Skeletal muscle tissue (tissue), 4 donors: ENCODE data around the gene LZTR1. TPM values are rescaled to one million over a fixed set of nuclear protein-coding genes. Genes with fewer than 3 reads are reported as not detected.
A peak's percentile ranks its signal among the peaks of the same experiment; 100 is the strongest.
"Not testable (repeated sequence)": the region's sequence is repeated elsewhere in the genome, so short reads cannot be mapped to it uniquely, and the experiment has no call there.

Experiments used
- H3K27ac ChIP-seq: one replicate; pipeline ENCODE4 v1.7.0; 2013; ENCODE audit warnings: mild to moderate bottlenecking, low read depth, low read length, inconsistent platforms
- H3K27me3 ChIP-seq, 3 donors: one replicate each; pipeline ENCODE4 v1.7.0; 2013; ENCODE audit warnings: low read length in 3 of 3; ENCODE audit not compliant: control insufficient read depth in 3 of 3, insufficient read depth in 3 of 3
- H3K36me3 ChIP-seq, 3 donors: one replicate each; pipeline ENCODE4 v1.7.0; 2013; ENCODE audit warnings: low read length in 3 of 3; ENCODE audit not compliant: control insufficient read depth in 3 of 3, insufficient read depth in 3 of 3
- H3K4me1 ChIP-seq, 3 donors: one replicate each; pipeline ENCODE4 v1.7.0; 2013; ENCODE audit warnings: low read length in 3 of 3, mild to moderate bottlenecking in 3 of 3; ENCODE audit not compliant: control insufficient read depth in 3 of 3, insufficient read depth in 3 of 3
- H3K4me3 ChIP-seq, 3 donors: one replicate each; pipeline ENCODE4 v1.7.0; 2013; ENCODE audit warnings: low read length in 3 of 3
- H3K9ac ChIP-seq, 3 donors: one replicate each; pipeline ENCODE4 v1.7.0; 2013; ENCODE audit warnings: low read length in 3 of 3, mild to moderate bottlenecking in 3 of 3, moderate library complexity in 2 of 3, low read depth in 1 of 3
- H3K9me3 ChIP-seq, 3 donors: one replicate each; pipeline ENCODE4 v1.7.0; 2013; ENCODE audit warnings: low read length in 3 of 3; ENCODE audit not compliant: control insufficient read depth in 3 of 3
- total RNA-seq: library from RNA; depleted of rRNA; stranded (reverse); fragments of >200 nt; gene quantifications from one replicate; pipeline ENCODE4 v1.2.3, GENCODE V29; 2014
- donor health status: Osteomylitis.

LZTR1 gene
- total RNA-seq, 1 donor from 2014 or later = 32.4 TPM

- H3K4me1 ChIP-seq = peaks cover 27 to 42% (median 33%) of the 10 kb centered on the region in 3 donors
- H3K36me3 ChIP-seq = peaks cover 0 to 10% (median 6%) of the 10 kb centered on the region in 3 donors
- no peak overlapping the region for H3K9ac ChIP-seq
- no peak overlapping the region for H3K27ac ChIP-seq
- H3K4me3 ChIP-seq = no peak overlapping the region
- no peaks in the 10 kb centered on the region for H3K9me3 ChIP-seq
- no peaks in the 10 kb centered on the region for H3K27me3 ChIP-seq
Observed at GRCh38 chr22:20940904-20941385, 41.2 kb upstream of the LZTR1 start.

GRCh38 chr22:20942203-20942902 lies 39.7 kb upstream of the LZTR1 start:
- H3K9ac ChIP-seq, H3K4me3 ChIP-seq, H3K27me3 ChIP-seq, H3K9me3 ChIP-seq, H3K27ac ChIP-seq, H3K36me3 ChIP-seq: not testable (repeated sequence)
- H3K4me1 ChIP-seq = peaks cover 21 to 42% (median 32%) of the 10 kb centered on the region in 3 donors

- Histone ChIP-seq H3K27ac (no peak overlapping the region), H3K4me1 (peaks cover 13 to 36% (median 28%) of the 10 kb centered on the region in 3 donors), H3K9ac (no peak overlapping the region), H3K4me3 (no peak overlapping the region), H3K27me3 (no peaks in the 10 kb centered on the region), H3K36me3 (peaks cover 0 to 5% (median 2%) of the 10 kb centered on the region in 3 donors), H3K9me3 (no peaks in the 10 kb centered on the region)
Observed at GRCh38 chr22:20943104-20943933, 38.8 kb upstream of the LZTR1 start.

- H3K9ac ChIP-seq = no peak overlapping the region
- H3K4me1 ChIP-seq = peaks cover 11 to 35% (median 26%) of the 10 kb centered on the region in 3 donors
- peaks cover 0 to 5% (median 0%) of the 10 kb centered on the region in 3 donors for H3K36me3 ChIP-seq
- H3K27ac ChIP-seq = no peak overlapping the region
- no peaks in the 10 kb centered on the region for H3K27me3 ChIP-seq
- no peak overlapping the region for H3K4me3 ChIP-seq
- no peaks in the 10 kb centered on the region for H3K9me3 ChIP-seq
Observed at GRCh38 chr22:20944042-20944441, 38.1 kb upstream of the LZTR1 start.

- Histone ChIP-seq H3K9me3 (no peaks in the 10 kb centered on the region), H3K4me3 (no peak overlapping the region), H3K36me3 (peaks cover 6 to 12% (median 9%) of the 10 kb centered on the region in 3 donors), H3K4me1 (peaks cover 5 to 28% (median 21%) of the 10 kb centered on the region in 3 donors), H3K27ac (no peak overlapping the region), H3K9ac (no peak overlapping the region), H3K27me3 (no peaks in the 10 kb centered on the region)
Observed at GRCh38 chr22:20945578-20945934, 36.5 kb upstream of the LZTR1 start.

- H3K9ac ChIP-seq = peak overlapping the region in 1 of 3 donors; percentile 45
- peaks cover 5 to 21% (median 17%) of the 10 kb centered on the region in 3 donors for H3K4me1 ChIP-seq
- no peak overlapping the region for H3K27ac ChIP-seq
- H3K36me3 ChIP-seq = peaks cover 14 to 16% (median 16%) of the 10 kb centered on the region in 3 donors
- H3K9me3 ChIP-seq = no peaks in the 10 kb centered on the region
- peak overlapping the region in 1 of 3 donors; percentile 17 for H3K4me3 ChIP-seq
- H3K27me3 ChIP-seq = no peaks in the 10 kb centered on the region
Observed at GRCh38 chr22:20946080-20946986, 35.8 kb upstream of the LZTR1 start.

GRCh38 chr22:20946991-20947390 lies 35.1 kb upstream of the LZTR1 start:
- no peak overlapping the region for H3K27ac ChIP-seq

GRCh38 chr22:20948450-20948849 lies 33.6 kb upstream of the LZTR1 start:
- Histone ChIP-seq H3K27me3 (no peaks in the 10 kb centered on the region), H3K4me3 (no peak overlapping the region), H3K27ac (no peak overlapping the region), H3K4me1 (peaks cover 5 to 23% (median 23%) of the 10 kb centered on the region in 3 donors), H3K9ac (no peak overlapping the region), H3K36me3 (peaks cover 18 to 32% (median 21%) of the 10 kb centered on the region in 3 donors), H3K9me3 (no peaks in the 10 kb centered on the region)

More at GRCh38 chr22:20946991-20947390, 35.1 kb upstream of the LZTR1 start:
- peaks cover 5 to 18% (median 17%) of the 10 kb centered on the region in 3 donors for H3K4me1 ChIP-seq
- H3K4me3 ChIP-seq = no peak overlapping the region
- H3K9me3 ChIP-seq = no peaks in the 10 kb centered on the region
- H3K9ac ChIP-seq = peak overlapping the region in 1 of 3 donors; percentile 45
- H3K27me3 ChIP-seq = no peaks in the 10 kb centered on the region
- peaks cover 16 to 22% (median 21%) of the 10 kb centered on the region in 3 donors for H3K36me3 ChIP-seq

- no peak overlapping the region for H3K27ac ChIP-seq
- no peaks in the 10 kb centered on the region for H3K9me3 ChIP-seq
- no peaks in the 10 kb centered on the region for H3K27me3 ChIP-seq
- no peak overlapping the region for H3K4me3 ChIP-seq
- H3K36me3 ChIP-seq = peaks cover 21 to 34% (median 23%) of the 10 kb centered on the region in 3 donors
- H3K9ac ChIP-seq = no peak overlapping the region
- H3K4me1 ChIP-seq = peaks cover 5 to 27% (median 25%) of the 10 kb centered on the region in 3 donors
Observed at GRCh38 chr22:20948989-20949388, 33.1 kb upstream of the LZTR1 start.
